DMS79 treated with DMSO at 0.1 percent for 48 hours (cell line): Measurements from ENCODE around the gene NARS2.
"Not testable (repeated sequence)": the region's sequence is repeated elsewhere in the genome, so short reads cannot be mapped to it uniquely, and the experiment has no call there.

ENCODE experiments used
- DNase-seq: peaks from one replicate; lab custom pipeline; 2025; lab: John Stamatoyannopoulos, UW

Gene NARS2, protein sequence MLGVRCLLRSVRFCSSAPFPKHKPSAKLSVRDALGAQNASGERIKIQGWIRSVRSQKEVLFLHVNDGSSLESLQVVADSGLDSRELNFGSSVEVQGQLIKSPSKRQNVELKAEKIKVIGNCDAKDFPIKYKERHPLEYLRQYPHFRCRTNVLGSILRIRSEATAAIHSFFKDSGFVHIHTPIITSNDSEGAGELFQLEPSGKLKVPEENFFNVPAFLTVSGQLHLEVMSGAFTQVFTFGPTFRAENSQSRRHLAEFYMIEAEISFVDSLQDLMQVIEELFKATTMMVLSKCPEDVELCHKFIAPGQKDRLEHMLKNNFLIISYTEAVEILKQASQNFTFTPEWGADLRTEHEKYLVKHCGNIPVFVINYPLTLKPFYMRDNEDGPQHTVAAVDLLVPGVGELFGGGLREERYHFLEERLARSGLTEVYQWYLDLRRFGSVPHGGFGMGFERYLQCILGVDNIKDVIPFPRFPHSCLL

DNA sequence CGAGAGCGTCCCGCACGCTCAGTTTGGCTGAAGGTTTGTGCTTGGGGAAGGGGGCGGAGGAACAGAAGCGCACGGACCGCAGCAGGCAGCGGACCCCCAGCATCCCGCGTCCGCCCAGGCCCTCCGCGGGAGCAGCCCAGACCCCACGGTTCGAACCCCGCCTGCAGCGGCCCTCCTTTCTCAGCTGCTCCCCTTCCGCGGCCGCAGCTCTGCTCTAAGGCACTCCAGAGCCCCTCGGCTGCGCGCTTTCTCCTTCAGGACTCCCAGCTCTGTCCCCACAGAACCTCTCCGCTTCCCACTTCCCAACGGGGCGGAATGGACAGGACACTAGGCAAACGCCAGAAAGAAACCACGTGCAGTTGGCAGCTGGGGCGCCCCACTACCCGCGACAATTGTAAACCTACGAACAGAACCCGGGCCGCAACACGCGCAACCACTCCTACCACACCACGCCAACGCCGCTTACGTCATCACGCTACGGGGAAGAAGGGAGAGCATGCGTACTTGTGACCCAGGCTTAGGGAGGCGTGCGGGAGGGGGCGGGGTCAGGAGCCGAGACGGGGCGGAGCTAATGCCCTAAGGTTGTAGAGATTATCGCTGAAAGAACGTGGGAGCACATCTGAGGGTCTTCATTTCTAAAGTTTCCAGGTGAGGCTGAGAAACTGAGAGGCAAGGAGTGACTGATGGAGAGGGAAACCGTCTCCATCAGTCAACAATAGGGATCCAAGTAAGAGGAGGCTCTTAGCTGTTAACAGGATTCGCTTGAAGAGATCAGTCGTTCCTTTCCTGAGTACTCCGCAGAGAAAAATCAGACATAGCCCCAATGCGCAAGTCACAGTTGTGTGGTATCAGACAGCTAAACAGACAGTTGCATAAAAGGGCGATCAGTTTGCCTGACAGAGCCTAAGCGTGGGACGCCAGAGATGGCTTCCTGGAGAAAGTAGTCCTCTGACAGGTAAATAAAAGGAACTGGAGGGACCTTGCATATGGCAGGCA lies at the start of gene NARS2:
NARS2 (minus strand) TSS at position 479 of the 996 bp plus-strand sequence; CDS start at position 103, 376 bp downstream.
- peak; percentile 99 for DNase-seq

- DNase-seq: no peak
Measured at GRCh38 chr11:78622666-78623065, 48.0 kb upstream of the NARS2 start.

DNA sequence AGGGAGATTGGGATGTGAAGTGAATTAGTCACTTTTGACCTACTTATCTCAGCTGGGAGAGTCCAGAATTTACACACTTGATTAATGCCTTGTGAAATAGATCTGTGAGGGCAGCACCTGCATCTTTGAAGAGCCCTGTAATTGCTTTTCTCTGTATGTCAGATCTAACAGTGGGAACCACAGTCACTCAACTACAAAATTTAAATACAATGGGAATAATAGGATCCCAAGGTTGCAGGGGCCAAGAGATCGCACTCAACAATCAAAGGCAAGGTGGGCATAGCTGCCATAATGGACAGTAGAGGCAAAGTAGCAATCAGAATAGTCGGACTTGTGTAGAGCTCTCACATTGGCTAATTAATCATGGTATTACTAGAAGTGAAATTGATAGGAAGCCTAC lies 45.5 kb upstream of the NARS2 start:
- DNase-seq: no peak

DNA sequence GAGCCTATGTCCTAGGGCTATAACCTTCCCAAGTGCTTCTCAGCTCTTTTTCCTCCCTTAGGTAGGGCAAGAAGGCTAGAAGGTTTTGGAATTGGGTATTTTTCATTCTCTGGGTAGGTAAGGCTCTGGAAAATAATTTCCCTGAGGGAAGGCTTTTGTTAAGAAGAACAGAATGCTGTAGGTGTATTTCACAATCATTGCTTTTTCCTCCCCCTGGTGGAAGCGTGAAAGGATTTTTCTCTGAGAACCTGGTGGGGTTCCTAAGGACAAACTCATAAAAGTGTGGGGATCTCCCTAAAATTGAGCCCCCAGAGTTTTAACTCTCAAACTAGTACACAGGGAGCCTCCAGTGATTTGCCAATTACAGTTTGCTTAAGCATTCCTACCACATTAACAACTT lies 41.1 kb upstream of the NARS2 start:
- DNase-seq: no peak

GRCh38 chr11:78613378-78613813 lies 38.7 kb upstream of the NARS2 start:
- DNase-seq: no peak

GRCh38 chr11:78612721-78613377 lies 38.2 kb upstream of the NARS2 start:
- no peak for DNase-seq

DNA sequence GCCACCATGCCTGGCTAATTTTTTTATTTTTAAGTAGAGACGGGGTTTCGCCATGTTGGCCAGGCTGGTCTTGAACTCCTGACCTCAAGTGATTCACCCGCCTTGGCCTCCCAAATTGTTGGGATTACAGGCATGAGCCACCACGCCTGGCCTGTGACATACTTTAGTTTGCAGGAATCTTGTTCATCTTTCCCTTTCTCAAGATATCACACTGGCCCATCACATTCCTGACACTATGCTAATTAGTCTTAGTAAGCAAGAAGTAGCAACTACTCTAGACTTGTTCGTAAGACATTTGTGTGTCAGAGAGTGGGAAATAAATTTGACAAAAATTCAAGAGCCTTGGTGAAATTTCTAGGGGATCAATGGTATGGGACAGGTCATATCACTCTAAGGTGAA lies 34.7 kb upstream of the NARS2 start:
- DNase-seq: not testable (repeated sequence)

GRCh38 chr11:78607696-78608095 lies 33.0 kb upstream of the NARS2 start:
- no peak for DNase-seq

- no peak for DNase-seq
Measured at GRCh38 chr11:78606667-78607066, 32.0 kb upstream of the NARS2 start.

DNA sequence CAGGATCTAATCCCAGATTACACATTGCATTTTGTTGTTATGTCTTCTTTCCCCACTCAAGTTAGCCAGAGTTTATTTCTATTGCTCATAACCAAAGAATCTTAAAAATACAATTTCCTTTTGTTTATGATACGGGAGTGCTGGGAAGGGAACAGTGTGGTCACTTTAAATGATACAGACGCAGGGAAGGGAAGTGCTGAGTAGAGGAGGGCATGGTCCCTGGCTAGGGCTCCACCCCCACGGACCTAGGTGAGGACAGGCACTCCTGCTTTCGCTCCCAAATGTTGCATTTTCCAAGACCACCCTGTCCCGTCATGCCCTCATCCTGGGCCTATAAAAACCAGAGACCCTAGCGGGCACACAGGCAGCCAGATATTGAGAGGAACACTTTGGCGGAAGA lies 30.6 kb upstream of the NARS2 start:
- no peak for DNase-seq

GRCh38 chr11:78603792-78604191 lies 29.1 kb upstream of the NARS2 start:
- DNase-seq: no peak

- DNase-seq: not testable (repeated sequence)
Measured at GRCh38 chr11:78602771-78603170, 28.1 kb upstream of the NARS2 start.

DNA sequence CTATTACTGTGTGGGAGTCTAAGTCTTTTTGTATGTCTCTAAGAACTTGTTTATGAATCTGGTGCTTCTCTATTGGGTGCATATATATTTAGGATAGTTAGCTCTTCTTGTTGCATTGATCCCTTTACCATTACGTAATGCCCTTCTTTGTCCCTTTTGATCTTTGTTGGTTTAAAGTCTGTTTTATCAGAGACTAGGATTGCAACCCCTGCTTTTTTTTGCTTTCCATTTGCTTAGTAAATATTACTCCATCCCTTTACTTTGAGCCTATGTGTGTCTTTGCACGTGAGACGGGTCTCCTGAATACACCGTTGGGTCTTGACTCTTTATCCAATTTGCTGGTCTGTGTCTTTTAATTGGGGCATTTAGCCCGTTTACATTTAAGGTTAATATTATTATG lies 26.4 kb upstream of the NARS2 start:
- not testable (repeated sequence) for DNase-seq

DNA sequence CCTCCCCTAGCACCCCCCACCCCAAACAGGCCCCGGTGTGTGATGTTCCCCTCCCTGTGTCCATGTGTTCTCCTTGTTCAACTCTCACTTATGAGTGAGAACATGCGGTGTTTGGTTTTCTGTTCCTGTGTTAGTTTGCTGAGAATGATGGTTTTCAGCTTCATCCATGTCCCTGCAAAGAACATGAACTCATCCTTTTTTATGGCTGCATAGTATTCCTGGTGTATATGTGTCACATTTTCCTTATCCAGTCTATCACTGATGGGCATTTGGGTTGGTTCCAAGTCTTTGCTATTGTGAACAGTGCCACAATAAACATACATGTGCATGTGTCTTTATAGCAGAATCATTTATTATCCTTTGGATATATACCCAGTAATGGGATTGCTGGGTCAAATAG lies 22.9 kb upstream of the NARS2 start:
- DNase-seq: not testable (repeated sequence)

- DNase-seq: no peak
Measured at GRCh38 chr11:78595436-78596130, 20.9 kb upstream of the NARS2 start.

DNA sequence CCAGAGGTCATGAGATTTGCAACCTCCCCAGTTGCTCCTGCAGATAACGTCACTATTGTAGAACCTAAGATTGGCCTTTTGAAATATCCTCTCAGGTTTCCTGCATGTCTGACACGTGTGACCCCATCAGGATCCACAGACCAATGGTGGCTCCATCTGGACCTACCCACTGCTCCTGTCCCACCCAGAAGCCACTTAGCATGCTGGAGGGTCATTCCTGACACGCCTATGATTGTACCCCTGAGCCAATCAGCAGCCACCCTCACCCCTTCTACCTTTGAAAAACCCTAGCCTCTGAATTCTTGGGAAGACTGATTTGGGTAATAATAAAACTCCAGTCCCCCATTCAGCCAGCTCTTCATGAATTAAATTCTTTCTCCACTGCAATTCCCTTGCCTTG lies 20.1 kb upstream of the NARS2 start:
- no peak for DNase-seq

DNA sequence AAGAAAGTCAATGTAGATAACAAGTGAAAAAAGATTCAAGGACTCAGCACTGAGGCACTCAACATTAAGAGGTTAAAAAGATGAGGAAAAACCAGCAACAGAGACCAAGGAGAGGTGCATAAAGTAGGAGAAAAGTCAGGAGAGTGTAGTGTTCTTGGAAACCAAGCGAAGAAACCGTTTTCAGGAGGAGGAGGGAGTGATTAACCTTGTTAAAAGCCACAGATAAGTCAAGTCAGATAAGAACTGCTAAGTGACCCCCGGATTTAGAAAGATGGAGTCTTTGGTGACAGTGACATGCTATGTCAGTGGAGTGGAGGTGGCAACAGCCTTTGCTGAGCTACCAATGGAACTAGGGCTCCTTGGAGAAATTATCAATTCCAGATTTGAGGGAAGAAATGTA lies 13.9 kb upstream of the NARS2 start:
- no peak for DNase-seq

- DNase-seq: no peak
Measured at GRCh38 chr11:78587446-78587845, 12.8 kb upstream of the NARS2 start.

- DNase-seq: no peak
Measured at GRCh38 chr11:78586452-78587046, 11.9 kb upstream of the NARS2 start.

GRCh38 chr11:78583889-78584288 lies 9.2 kb upstream of the NARS2 start:
- DNase-seq: no peak

DNA sequence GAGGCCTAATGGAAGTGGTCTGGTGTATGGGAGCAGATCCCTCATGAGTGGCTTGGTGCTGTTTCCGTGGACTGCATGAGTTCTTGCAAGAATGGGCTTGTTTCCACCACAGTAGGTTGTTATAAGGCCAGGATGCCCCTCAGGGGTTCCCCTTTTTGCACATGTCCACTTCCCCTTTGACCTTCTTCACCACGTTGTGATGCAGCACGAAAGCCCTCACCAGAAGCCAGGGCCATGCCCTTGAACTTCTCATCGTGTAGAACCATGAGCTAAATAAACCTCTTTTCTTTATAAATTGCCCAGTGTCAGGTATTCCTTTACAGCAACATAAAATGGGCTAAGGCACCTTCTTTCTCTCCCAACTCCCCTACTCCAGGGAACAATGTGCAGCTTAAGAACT lies 2.8 kb upstream of the NARS2 start:
- DNase-seq: no peak
